Stimulated activated CD4-positive, alpha-beta T cell treated with anti-CD3 and anti-CD28 coated beads, Interleukin-12 subunit alpha, Interleukin-12 subunit beta, amount 100 ng/mL, for 48 hours (primary cell): Measurements from ENCODE around the gene ATAD3C.
A peak's percentile ranks its signal among the peaks of the same experiment; 100 is the strongest.
"Not testable (repeated sequence)": the region's sequence is repeated elsewhere in the genome, so short reads cannot be mapped to it uniquely, and the experiment has no call there.

Source experiments
- DNase-seq, 3 donors: peaks; one replicate each; pipeline ENCODE4 v3.0.0-alpha.2; 2020; ENCODE audit warnings: low read depth in 2 of 3, low spot score in 1 of 3

ATAD3C gene, protein sequence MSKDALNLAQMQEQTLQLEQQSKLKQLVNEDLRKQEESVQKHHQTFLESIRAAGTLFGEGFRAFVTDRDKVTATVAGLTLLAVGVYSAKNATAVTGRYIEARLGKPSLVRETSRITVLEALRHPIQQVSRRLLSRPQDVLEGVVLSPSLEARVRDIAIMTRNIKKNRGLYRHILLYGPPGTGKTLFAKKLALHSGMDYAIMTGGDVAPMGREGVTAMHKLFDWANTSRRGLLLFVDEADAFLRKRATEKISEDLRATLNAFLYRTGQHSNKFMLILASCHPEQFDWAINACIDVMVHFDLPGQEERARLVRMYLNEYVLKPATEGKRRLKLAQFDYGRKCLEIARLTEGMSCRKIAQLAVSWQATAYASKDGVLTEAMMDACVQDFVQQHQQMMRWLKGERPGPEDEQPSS

DNA sequence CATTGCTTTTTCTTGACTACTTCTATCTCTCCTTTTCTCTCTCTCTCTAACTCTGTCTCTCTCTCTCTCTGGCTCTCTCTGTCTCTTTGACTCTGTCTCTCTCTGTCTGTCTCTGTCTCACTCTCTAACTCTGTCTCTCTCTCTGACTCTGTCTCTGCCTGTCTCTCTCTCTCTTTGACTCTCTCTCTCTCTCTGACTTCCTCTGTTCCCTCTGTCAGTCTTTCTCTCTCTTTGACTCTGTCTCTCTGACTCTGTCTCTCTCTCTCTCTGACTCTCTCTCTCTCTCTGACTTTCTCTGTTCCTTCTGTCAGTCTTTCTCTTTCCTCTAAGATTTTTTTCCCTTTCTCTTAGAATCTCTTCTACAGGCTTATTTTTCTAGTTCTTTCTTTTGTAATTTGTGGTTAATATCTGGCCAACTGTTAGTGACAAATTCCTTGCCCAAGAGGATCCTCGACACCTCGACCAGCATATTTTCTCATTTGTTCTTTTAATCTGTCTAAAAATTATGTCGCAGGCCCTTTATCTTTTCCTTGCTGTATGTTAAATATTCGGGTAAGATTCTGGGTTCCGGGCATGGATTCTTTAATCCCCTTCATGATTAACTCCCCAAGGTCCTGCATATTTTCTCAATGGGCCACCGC, at the start of gene ATAD3C:
Gene ATAD3C, plus strand, starts transcription at position 591 of the 641 bp plus-strand sequence. CDS start 995 bp downstream, outside the sequence.
- no peak for DNase-seq

DNA sequence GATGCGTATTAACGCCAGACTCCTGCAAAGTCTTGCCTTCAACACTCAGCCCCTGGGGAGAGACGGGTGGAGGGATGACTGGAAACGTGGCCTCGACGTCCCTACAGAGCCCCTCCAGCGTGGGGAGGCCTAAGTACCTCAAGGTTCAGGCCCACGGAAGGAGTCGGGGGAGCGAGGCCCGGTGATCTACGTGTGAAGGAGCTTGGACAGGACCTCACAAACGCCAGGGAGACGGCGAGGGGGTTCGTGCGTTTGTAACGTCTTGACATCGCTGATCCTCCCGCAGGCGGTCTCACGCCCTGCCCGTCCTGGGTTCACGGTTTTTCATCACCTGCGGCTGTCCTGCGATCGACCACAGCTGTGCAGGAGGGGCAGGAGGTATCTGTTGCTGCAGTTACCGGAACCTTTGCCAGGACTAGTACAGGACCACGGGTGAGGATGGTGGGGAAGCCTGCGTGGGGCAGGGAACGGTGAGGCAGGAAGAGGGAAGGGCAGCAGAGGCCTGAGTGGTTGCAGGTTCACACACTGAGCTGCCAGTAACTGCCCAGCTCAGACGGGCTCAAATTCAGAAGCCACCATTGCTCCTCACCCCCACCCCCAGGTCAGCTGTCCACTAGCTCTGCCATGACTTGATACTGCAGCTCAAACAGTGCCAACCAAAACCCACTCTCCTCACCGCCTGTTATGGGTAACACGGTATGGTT, 49.5 kb upstream of the ATAD3C start:
- DNase-seq: no peak

DNA sequence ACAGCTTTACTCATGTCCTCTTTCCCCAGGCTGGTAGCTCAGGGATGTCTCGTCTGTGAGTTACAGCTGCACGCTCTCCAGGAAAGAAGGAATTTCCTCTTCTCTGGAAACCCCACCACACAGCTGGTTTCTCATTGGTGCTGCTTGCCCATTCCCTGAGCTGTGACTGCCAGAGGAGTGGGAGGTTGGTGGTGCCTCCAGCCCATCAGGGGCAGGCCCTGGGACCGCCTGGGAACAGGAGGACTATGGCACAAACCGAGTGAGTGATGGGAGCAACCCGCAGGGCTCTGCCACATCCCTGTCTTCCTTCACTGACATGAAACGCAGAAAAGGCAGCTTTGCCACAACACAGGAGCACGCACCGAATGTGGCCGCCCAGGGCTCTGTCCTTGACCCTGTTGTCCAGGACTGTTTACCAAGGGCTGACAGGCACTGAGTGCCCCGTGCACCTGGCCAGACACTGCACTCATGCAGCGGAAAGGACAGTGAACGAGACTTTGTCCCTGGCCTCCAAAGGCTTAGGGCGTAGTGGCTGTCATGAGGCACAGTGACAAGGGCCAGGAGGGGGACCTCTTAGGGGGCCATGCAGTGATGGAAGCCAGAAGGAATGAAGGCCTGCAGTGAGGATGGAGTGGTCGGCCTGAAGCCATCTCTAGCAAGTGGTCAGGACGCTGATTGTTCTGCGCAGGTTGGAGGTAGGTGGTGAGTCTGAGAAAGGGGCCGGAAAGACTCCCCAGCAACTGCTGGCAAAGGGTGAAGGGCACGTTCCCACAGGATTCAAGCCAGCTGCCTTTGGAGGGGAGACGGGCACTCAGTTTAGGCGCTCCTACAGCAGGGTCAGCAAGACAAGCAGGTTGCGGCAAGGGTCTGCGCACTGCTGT, 48.7 kb upstream of the ATAD3C start:
- no peak for DNase-seq

DNA sequence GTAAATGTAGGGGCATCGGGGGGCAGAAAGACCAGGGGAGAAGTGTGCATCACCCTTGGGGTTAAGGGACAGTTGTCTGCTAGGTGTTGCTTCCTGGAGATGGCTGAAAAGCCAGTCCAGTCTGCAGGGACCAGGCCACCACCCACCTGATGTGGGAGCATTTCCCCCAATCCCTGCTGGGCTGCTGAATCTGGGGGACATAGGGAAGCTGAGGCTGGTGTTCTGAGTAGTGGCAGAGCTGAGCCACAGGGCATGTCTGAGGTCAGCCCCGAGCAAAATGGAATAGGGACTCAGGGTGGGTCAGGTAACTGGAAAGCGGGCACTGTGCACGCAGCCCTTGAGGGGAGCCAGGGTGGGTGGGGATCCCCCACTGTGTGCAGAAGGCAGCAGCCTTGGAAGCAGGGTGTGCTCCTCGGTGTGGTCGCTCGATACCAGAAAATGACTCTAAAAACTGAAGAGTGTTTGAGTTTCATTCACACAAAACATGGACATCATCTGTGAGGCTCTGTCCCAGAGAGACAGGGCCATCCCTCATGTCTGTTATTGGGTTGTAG, 48.0 kb upstream of the ATAD3C start:
- no peak for DNase-seq

DNA sequence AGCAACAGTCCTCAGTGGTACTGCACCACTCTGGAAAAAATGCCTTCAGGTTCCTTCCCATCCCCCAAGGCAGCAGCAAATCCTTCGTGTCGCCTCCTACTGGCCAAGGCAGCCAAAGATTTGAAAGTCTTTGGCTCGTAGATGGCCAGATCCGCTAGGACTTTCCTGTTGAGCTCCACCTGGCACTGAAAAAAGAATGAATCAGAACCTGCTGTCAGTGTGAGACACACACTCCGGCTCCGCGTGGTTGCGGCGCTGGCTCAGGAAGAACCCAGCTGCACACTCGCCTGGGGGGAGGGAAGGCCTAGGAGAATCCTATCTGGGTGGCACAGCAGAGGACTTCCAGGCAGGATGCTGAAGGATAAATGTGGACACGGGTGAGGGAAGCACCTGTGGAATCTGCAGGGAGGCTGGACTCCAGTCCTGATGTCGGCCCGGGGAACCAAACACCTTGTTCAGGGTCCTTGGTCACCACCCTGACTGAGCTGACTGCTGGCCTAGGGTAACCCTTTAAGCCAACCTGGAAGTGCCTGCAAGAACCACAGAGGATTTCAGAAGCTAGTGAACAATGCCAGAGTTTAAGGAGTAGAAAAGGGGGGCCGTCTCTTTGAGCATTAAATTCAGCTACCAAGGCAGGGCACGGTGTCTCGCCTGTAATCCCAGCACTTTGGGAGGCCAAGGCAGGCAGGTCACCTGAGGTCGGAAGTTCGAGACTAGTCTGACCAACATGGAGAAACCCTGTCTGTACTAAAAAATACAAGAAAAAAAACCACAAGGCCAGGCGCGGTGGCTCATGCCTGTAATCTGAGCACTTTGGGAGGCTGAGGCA, 47.2 kb upstream of the ATAD3C start:
- DNase-seq: peak in 2 of 3 donors; percentile 28 to 49

DNA sequence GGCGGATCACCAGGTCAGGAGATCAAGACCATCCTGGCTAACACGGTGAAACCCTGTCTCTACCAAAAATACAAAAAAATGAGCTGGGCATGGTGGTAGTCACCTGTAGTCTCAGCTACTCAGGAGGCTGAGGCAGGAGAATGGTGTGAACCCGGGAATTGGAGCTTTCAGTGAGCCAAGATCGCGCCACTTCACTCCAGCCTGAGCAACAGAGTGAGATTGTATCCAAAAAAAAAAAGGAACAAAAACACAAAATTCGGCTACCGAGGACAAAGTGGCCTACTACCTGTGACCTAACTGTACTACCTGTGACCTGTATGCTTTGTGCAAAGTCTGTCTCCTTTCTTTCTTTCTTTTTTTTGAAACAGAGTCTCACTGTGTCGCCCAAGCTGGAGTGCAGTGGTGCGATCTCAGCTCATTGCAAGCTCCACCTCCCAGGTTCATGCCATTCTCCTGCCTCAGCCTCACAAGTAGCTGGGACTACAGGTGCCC, 46.5 kb upstream of the ATAD3C start:
- not testable (repeated sequence) for DNase-seq

DNA sequence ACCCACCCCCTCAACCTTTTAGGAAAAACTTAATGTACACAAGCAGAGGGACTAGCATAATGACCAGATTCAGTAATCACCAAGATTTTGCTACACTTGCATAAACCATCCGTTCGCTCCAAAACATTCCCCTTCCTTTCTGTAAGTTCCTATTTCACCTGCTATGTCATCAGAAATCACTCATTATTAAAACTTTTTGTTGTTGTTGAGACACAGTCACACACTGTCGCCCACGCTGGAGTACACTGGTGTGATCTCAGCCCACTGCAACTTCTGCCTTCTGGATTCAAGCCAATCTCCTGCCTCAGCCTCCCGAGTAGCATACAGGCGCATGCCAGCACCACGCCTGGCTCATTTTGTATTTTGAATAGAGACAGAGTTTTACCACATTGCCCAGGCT, 45.8 kb upstream of the ATAD3C start:
- DNase-seq: no peak

DNA sequence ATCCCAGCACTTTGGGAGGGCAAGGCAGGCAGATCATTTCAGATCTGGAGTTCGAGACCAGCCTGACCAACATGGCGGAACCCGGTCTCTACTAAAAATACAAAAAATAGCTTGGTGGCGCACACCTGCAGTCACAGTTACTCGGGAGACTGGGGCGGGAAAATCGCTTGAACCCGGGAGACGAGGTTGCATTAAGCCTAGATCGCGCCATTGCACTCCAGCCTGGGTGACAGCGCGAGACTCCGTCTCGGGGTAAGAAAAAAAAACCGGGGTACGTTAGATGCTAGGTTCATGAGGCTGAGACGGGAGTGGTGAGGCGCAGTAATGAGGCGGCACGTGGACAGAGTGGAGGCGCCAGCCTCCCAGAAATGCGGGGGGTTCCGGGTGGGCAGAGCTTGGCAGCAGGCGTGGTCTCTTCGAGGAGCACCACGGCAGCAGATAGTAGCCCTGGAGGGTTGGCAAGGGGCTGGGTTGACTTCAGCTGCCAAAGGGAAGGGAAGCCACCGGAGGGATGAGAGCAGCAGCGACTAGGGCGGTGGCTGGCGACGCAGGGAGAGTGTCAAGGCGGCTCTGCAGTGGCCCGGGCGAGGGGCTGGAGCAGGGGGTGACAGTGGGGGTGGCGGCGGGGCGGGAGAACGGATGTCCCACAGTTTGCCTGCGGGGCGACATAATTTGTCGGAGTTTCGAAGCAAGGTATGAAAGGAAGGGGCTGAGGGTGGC, 43.2 kb upstream of the ATAD3C start:
- DNase-seq: no peak

DNA sequence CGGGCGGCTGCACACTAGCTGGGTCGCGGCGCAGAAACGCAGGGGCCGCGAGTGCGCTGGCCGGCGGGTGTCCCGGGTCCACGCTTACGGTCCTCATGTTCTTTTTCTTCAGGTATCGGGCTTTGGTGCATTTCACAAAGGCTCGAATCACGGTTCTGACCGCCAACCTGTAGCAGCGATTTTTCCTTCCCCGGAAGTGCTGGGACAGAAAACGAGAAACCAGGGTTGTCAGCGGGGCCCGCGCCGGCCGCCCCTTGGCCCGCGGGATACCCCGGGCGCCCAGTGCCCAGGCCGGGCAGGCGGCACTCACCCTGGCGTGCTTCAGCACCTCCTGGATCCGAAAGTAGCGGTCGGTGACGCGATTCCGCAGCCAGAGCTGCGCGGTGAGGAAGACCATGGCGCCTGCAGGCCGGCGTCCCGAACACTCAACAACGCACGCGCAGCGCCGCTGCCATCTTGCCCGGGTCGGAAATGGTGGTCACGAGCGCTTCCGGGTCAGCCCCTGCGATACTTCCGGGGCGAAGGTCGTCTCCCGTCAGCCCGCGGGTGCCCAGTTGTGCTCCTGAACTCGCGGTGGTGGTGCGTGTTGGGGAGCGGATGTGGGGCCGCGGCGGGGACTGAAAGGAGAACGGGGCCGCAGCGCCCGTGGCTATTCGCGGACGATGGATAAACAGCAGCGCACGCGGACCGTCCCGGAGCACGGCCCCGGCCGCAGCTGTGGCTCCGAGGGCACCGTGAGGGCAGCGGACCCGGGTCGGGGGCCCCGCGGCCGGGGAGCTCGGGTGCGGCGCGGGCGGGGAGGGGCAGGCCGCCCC, 42.5 kb upstream of the ATAD3C start, which contains the start of gene MRPL20:
Gene MRPL20, minus strand, starts transcription at position 473 of the 815 bp plus-strand sequence. Its CDS starts 76 bp downstream, at position 397.
- DNase-seq: peak; percentile 90 to 95 (median 93)

DNA sequence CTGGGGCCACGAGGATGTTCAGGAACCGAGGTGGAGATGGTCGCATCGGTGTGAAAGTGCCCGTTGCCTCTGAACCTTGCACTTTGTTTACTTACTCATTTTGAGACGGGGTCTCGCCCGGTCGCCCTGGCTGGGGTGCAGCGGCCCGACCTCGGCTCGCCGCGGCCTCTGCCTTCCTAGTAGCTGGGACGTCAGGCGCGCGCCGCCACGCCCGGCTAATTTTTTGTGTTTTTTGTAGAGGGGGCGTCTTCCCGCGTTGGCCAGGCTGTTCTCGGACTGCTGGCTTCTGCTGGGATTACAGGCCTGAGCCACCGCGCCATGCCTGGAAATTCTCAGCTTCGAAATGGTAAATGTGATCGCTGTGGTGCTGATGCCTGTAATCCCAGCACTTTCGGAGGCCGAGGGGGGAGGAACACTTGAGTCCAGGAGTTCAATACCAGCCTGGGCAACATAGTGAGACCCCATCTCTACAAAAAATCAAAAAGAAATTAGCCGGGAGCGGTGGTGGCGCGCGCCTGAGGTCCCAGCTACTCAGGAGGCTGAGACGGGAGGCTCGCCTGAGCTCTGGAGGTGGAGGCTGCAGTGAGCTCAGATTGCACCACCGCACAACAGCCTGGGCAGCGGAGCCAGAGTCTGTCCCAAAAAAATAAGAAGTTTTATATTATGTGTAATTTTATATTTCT, 41.7 kb upstream of the ATAD3C start:
- DNase-seq: no peak

DNA sequence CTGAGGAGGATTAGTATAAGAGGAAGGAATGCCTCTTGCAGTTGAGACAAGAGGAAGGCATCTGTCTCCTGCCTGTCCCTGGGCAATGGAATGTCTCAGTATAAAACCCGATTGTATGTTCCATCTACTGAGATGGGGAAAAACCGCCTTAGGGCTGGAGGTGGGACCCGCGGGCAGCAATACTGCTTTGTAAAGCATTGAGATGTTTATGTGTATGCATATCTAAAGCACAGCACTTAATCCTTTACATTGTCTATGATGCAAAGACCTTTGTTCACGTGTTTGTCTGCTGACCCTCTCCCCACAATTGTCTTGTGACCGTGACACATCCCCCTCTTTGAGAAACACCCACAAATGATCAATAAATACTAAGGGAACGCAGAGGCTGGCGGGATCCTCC, 39.3 kb upstream of the ATAD3C start:
- DNase-seq: not testable (repeated sequence)

DNA sequence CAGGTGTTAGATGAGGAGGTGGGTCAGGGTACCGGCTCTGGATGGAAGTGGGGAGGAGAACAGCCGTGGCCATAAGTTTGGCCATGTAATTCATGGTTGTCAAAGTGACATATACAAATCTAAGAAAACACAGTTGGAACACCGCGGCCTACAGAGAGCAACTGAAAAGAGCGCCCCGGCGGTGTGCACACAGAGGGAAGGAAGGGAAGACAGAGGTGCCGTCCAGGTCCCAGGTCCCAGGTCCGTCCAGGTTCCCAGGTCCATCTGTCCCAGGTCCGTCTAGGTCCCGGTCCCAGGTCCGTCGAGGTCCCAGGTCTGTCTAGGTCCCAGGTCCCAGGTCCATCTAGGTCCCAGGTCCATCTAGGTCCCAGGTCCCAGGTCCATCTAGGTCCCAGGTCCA, 37.9 kb upstream of the ATAD3C start:
- no peak for DNase-seq

DNA sequence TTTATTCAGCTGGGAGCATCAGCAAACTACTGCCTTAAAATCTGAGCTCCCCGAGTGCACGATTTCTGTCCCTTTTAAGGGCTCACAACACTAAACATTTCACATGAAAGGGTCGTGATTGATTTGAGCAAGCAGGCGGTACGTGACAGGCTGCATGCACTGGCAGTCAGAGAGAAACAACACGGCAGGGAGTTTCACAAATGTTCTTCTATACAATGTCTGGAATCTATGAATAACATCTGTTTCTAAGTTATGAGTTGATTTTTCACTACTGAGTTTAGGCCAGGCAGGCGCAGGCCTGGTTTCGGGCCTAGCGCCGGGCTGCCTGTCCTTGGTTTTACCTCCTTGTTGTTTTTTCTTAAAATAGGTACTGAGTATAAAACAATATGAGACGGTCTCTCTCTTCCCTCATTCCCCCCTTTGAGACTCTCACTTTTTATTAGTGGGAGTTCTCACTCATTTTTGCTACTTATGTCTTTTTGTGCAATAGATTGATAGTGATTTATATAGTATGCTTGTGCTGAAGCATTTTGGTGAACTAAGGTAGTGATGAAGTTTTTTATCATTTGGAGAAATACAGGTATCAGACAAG, 37.1 kb upstream of the ATAD3C start:
- DNase-seq: not testable (repeated sequence)

DNA sequence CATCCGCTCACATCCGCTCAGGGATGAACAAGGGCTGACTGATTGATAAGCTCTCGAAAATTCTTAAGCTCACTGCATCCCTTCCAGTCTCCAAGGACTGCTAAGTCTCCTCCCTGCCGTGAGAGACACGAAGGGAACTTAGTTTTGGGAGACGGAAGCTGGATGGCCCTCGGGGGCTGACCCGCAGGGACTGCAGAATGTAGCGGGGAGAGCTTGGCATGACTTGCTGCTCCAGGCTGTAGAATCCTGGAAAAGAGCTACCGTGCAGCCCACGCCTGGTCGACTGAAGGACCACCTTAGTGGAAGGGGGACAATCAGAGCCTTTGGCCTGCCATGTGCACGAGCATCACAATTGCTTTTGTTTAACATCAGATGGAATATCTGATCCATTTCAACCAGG, 33.7 kb upstream of the ATAD3C start:
- DNase-seq: no peak

DNA sequence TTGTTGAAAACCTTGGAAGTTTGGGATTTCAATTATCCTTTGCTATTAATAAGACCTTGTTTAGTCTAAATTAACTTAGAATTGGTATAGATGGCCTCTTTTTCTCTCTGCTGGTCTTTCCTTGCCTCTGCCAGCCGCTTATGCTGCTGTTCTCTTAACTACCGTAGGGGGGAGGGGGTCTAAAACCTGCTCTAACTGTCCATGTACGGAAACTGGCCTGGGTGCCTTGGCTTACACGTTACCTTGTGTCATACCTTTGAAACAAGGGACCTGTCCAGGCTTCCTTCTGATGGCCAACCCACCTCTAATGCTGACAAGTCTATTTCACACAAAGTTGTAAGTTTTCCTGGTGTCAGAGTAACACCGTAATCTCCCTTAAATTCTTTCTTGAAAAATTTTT, 32.1 kb upstream of the ATAD3C start:
- DNase-seq: not testable (repeated sequence)

DNA sequence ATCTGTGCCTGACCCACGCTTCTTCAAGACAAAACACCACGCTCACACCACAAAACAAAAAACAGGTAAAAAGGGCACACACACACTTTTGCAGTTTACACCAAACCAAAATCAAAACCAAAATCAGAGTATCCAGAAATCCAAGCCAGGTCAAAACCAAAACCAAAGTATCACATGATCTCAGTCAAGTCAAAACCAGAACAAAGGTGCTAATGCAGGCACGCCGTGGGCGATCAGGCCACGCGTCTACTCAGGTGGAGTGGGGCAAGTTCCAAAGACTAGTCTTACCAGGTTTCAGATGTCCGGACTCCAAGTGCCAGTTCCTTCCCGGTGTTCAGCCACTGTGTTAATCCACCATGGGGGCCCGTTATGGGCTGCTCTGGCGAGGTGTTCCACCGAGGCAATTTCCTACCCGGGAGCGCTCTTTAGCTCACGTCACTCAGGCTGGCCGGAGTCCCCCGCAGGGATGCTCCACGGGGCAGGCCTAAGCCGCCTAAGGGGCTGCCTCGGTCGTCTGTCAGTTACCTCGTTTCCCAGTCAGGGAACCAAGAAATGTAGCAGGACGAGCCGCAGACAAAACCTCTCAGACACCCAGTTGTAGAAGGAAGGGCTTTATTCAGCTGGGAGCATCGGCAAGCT, 31.5 kb upstream of the ATAD3C start:
- not testable (repeated sequence) for DNase-seq
